Keratinocyte (primary cell): Measurements from ENCODE around the gene SALL4. TPM values are rescaled to one million over a fixed set of nuclear protein-coding genes. Genes with fewer than 3 reads are reported as not detected.

Experiments
- DNase-seq: peaks from one replicate; pipeline ENCODE4 v3.0.0-alpha.2; 2011; ENCODE audit warnings: low read depth, missing footprints, low spot score
- FAIRE-seq: peaks from 2 replicates; lab custom pipeline; 2011; peaks lifted over from hg19 to GRCh38; lab: Jason Lieb, UNC
- H2AFZ ChIP-seq: 2 replicates; pipeline ENCODE4 v1.6.0; 2012; ENCODE audit warnings: low read length, control low read depth, inconsistent platforms; ENCODE audit not compliant: control insufficient read depth
- H3K27ac ChIP-seq: 2 replicates; pipeline ENCODE4 v1.5.1; 2011; ENCODE audit warnings: low read length; ENCODE audit not compliant: control insufficient read depth, insufficient read depth
- H3K27me3 ChIP-seq: 3 replicates; pipeline ENCODE4 v1.6.0; 2011; ENCODE audit warnings: low read length; ENCODE audit not compliant: control insufficient read depth, insufficient read depth; ENCODE audit errors: extremely low read depth
- H3K36me3 ChIP-seq, 2 experiments: 2 replicates in 1 of 2; 3 replicates in 1 of 2; pipeline ENCODE4 v1.5.1; 2011; ENCODE audit warnings: low read length in 2 of 2, mild to moderate bottlenecking in 1 of 2; ENCODE audit not compliant: control insufficient read depth in 2 of 2, insufficient read depth in 2 of 2; ENCODE audit errors: extremely low read depth in 1 of 2
- H3K4me1 ChIP-seq: 3 replicates; pipeline ENCODE4 v1.5.1; 2011; ENCODE audit warnings: low read length; ENCODE audit not compliant: control insufficient read depth, insufficient read depth; ENCODE audit errors: extremely low read depth
- H3K4me2 ChIP-seq: 3 replicates; pipeline ENCODE4 v1.6.0; 2011; ENCODE audit warnings: low read depth, low read length; ENCODE audit not compliant: control insufficient read depth, insufficient read depth; ENCODE audit errors: extremely low read depth
- H3K4me3 ChIP-seq, 3 experiments: fragments of 200-600 bp in 1 of 3; sonication (generic) in 1 of 3; 2 replicates in 2 of 3; 3 replicates in 1 of 3; pipeline ENCODE4 v1.5.1; 2011 to 2016; ENCODE audit warnings: low read length in 3 of 3, mild to moderate bottlenecking in 3 of 3, control low read depth in 2 of 3, inconsistent platforms in 1 of 3, low read depth in 1 of 3, mixed read lengths in 1 of 3, mixed run types in 1 of 3, moderate library complexity in 1 of 3; ENCODE audit not compliant: control insufficient read depth in 2 of 3, insufficient read depth in 2 of 3; ENCODE audit errors: extremely low read depth in 1 of 3
- H3K79me2 ChIP-seq: 2 replicates; pipeline ENCODE4 v1.6.0; 2012; ENCODE audit warnings: low read length; ENCODE audit not compliant: control insufficient read depth, insufficient read depth
- H3K9ac ChIP-seq: 3 replicates; pipeline ENCODE4 v1.6.0; 2011; ENCODE audit warnings: low read length; ENCODE audit not compliant: control insufficient read depth, insufficient read depth; ENCODE audit errors: extremely low read depth
- H3K9me1 ChIP-seq: 3 replicates; pipeline ENCODE4 v1.6.0; 2011; ENCODE audit warnings: low read length; ENCODE audit not compliant: control insufficient read depth, insufficient read depth; ENCODE audit errors: extremely low read depth
- H3K9me3 ChIP-seq: 2 replicates; pipeline ENCODE4 v1.5.1; 2012; ENCODE audit warnings: low read depth, low read length; ENCODE audit not compliant: control insufficient read depth
- H4K20me1 ChIP-seq: 3 replicates; pipeline ENCODE4 v1.6.0; 2011; ENCODE audit warnings: low read length; ENCODE audit not compliant: control insufficient read depth, insufficient read depth; ENCODE audit errors: extremely low read depth
- EZH2 ChIP-seq: IDR thresholded peaks from one replicate; pipeline ENCODE4 v1.6.1; 2012; ENCODE audit warnings: inconsistent platforms, mild to moderate bottlenecking, low read length, moderate library complexity
- dilution Hi-C: fragments of 300-500 bp; cut with MboI; formaldehyde crosslinking; loops from one replicate; pipeline ENCODE4 v1.7.0; 2020; ENCODE audit warnings: low sequenced_read_pairs; ENCODE audit not compliant: extremely low pct_ligation_motif_present
- polyA plus RNA-seq, 5 experiments: library from polyadenylated mRNA; depleted of rRNA in 3 of 5; stranded (reverse) in 3 of 5; stranded (forward) in 1 of 5; unstranded in 1 of 5; fragments of >200 nt; gene quantifications; 1 replicate in 1 of 5; 2 replicates in 3 of 5; 3 replicates in 1 of 5; pipeline versions ENCODE4 v1.2.1 to v1.2.3, GENCODE V29; 2011 to 2012; ENCODE audit warnings: missing spikeins in 2 of 5, low read depth in 1 of 5, low replicate concordance in 1 of 5
- TF ChIP-seq, protein P1 (sequence below), 3 experiments: IDR thresholded peaks in 1 of 3; conservative IDR thresholded peaks in 1 of 3; optimal IDR thresholded peaks in 1 of 3; 2 replicates in 2 of 3; 3 replicates in 1 of 3; pipeline versions ENCODE3 to v1.5.1; 2011; ENCODE audit warnings: low read length in 3 of 3, mild to moderate bottlenecking in 3 of 3, moderate library complexity in 2 of 3, control low read depth in 1 of 3, inconsistent platforms in 1 of 3; ENCODE audit not compliant: insufficient read depth in 2 of 3; ENCODE audit errors: extremely low read depth in 1 of 3

SALL4 gene
- polyA plus RNA-seq, 1 donor (not counting 4 experiments of a cell fraction or from before 2014, with no cell fraction given): 0.04 TPM

DNA sequence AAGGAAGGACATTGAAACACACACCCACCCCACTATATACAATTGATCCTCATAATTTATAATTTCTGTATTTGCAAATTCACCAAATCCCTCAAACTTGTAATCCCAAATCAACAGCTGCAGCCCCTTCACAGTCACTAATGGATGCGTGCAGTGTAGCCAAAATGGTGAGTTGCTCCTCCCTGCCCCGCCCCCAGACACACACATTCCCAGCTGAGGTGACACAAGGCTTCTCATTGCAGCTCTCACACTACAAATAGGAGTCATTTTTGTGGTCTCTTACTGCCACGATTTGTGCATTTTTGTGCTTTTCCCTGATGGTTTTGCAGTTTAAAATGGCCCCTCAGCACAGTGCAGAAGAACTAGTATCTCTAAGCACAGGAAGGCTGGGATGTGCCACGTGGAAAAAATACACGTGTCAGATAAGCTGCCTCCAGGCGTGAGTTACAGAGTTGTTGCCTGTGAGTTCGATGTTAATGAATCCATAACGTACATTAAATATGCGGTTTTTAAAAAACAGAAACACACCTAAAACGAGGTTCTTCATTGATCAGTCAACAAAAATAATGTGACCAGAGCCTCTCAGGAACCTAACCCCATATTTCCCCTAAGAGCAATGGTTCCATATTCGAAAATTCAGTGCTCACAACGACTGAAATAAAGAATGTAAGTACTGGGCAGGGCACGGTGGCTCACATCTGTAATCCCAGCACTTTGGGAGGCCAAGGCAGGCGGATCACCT lies 42.4 kb downstream of the SALL4 start:
- FAIRE-seq (no peak), DNase-seq (no peak)
- Histone ChIP-seq H3K79me2 (no peaks in the 10 kb centered on the region), H3K27me3 (no peaks in the 10 kb centered on the region), H3K4me3 (no peak overlapping the region), H3K9me1 (no peaks in the 10 kb centered on the region), H3K4me2 (no peak overlapping the region), H3K36me3 (no peaks in the 10 kb centered on the region), H3K9me3 (no peaks in the 10 kb centered on the region), H3K27ac (no peak overlapping the region), H3K9ac (no peak overlapping the region), H3K4me1 (no peaks in the 10 kb centered on the region), H2AFZ (no peak overlapping the region), H4K20me1 (no peaks in the 10 kb centered on the region)
- TF ChIP-seq, protein P1, sequence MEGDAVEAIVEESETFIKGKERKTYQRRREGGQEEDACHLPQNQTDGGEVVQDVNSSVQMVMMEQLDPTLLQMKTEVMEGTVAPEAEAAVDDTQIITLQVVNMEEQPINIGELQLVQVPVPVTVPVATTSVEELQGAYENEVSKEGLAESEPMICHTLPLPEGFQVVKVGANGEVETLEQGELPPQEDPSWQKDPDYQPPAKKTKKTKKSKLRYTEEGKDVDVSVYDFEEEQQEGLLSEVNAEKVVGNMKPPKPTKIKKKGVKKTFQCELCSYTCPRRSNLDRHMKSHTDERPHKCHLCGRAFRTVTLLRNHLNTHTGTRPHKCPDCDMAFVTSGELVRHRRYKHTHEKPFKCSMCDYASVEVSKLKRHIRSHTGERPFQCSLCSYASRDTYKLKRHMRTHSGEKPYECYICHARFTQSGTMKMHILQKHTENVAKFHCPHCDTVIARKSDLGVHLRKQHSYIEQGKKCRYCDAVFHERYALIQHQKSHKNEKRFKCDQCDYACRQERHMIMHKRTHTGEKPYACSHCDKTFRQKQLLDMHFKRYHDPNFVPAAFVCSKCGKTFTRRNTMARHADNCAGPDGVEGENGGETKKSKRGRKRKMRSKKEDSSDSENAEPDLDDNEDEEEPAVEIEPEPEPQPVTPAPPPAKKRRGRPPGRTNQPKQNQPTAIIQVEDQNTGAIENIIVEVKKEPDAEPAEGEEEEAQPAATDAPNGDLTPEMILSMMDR (optimal IDR thresholded peaks at IDR 0.05 in 1 of 3, IDR thresholded peaks at IDR 0.05 in 1 of 3, conservative IDR thresholded peaks at IDR 0.05 in 1 of 3; ENCODE audit: extremely low read depth in 1 of 3, insufficient read depth in 2 of 3, low read length in 3 of 3): no peak
- TF ChIP-seq EZH2: no peak
- dilution Hi-C loops: no loop called here

GRCh38 chr20:51758978-51759544 lies 43.3 kb downstream of the SALL4 start:
- no peaks in the 10 kb centered on the region for H3K9me3 ChIP-seq
- no peak for DNase-seq
- no peak for TF ChIP-seq EZH2
- TF ChIP-seq, protein P1 (optimal IDR thresholded peaks at IDR 0.05 in 1 of 3, IDR thresholded peaks at IDR 0.05 in 1 of 3, conservative IDR thresholded peaks at IDR 0.05 in 1 of 3; ENCODE audit: extremely low read depth in 1 of 3, insufficient read depth in 2 of 3, low read length in 3 of 3): no peak
- no peak for FAIRE-seq
- no peak overlapping the region for H3K4me3 ChIP-seq
- H3K4me2 ChIP-seq: no peak overlapping the region
- no peak overlapping the region for H2AFZ ChIP-seq
- no peaks in the 10 kb centered on the region for H3K79me2 ChIP-seq
- H3K36me3 ChIP-seq: no peaks in the 10 kb centered on the region
- H3K27me3 ChIP-seq: no peaks in the 10 kb centered on the region
- dilution Hi-C loops: no loop called here
- H4K20me1 ChIP-seq: no peaks in the 10 kb centered on the region
- H3K9ac ChIP-seq: no peak overlapping the region
- H3K4me1 ChIP-seq: no peaks in the 10 kb centered on the region
- no peaks in the 10 kb centered on the region for H3K9me1 ChIP-seq
- H3K27ac ChIP-seq: no peak overlapping the region
